ENCODE data around the gene AVPI1.

The AVPI1 gene

GRCh38 chr10:97631098-97631497 is 55.9 kb downstream of the AVPI1 start:
- no peak overlapping the region for H3K4me3 ChIP-seq (ENCODE audit: low read depth, low read length)
- TF ChIP-seq CTCF (IDR thresholded peaks at IDR 0.05; ENCODE audit: low read depth, low read length) = no peak
- DNase-seq (ENCODE audit: low read depth, low spot score) = no peak
- in situ Hi-C loops (cut with HindIII; ENCODE audit: low sequenced_read_pairs) = no loop called here

- TF ChIP-seq CTCF (IDR thresholded peaks at IDR 0.05; ENCODE audit: low read depth, low read length) = no peak
- H3K4me3 ChIP-seq (ENCODE audit: low read depth, low read length) = no peak overlapping the region
- in situ Hi-C loops (cut with HindIII; ENCODE audit: low sequenced_read_pairs) = no loop called here
- DNase-seq (ENCODE audit: low read depth, low spot score) = no peak
Measured at GRCh38 chr10:97629289-97629688, 57.8 kb downstream of the AVPI1 start.

- in situ Hi-C loops (cut with HindIII; ENCODE audit: low sequenced_read_pairs) = no loop called here
- H3K4me3 ChIP-seq (ENCODE audit: low read depth, low read length) = no peak overlapping the region
- no peak for DNase-seq (ENCODE audit: low read depth, low spot score)
- no peak for TF ChIP-seq CTCF (IDR thresholded peaks at IDR 0.05; ENCODE audit: low read depth, low read length)
Measured at GRCh38 chr10:97628228-97628627, 58.8 kb downstream of the AVPI1 start.

GRCh38 chr10:97627731-97628130 is 59.3 kb downstream of the AVPI1 start:
- no peak overlapping the region for H3K4me3 ChIP-seq (ENCODE audit: low read depth, low read length)
- in situ Hi-C loops (cut with HindIII; ENCODE audit: low sequenced_read_pairs) = no loop called here
- no peak for DNase-seq (ENCODE audit: low read depth, low spot score)
- TF ChIP-seq CTCF (IDR thresholded peaks at IDR 0.05; ENCODE audit: low read depth, low read length) = no peak
